Measurements from ENCODE around the gene PHF2.

PHF2 gene

DNA sequence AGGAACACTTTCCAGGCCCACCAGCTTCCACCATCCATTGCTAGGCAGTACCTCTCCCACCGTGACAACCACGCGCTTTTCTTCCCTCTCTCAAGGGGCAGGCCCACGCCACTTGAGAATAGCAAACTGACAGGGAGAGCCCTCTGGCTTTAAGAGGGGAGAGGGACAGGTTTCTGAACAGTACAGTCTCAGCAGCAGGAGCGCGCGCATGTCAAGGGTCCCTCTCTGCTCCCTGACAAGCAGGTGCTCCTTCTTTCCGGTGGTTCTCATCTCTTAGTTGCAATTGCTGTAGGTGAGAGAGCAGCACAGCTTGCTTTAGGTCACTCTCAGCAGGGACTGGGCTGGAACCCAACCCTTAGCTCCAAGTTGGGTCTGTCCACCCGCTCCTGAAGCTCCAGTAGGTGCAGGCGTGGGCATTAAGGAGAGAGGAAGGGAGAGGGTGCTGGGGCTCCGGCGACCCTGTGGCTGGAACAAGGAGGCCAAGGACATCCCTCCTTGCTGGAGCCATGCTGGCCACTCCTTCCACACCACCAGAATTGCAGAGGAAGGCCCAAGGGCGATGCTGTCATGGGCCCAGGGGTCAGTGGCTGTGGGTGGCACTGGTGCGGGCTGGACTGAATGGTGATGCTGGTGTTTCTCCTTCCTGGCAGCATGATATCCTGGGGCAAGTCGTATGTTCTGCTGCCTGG, 9.0 kb upstream of the PHF2 start:
- H3K79me2 ChIP-seq (ENCODE audit: insufficient read depth, low read depth): no peaks in the 10 kb centered on the region
- H3K4me1 ChIP-seq (ENCODE audit: low read depth, poor library complexity, severe bottlenecking): peaks cover 3% of the 10 kb centered on the region
- H2AFZ ChIP-seq (ENCODE audit: low read depth): peak overlapping the region; percentile 81; the same call in 1 of the 2 replicates
- H3K4me3 ChIP-seq (IDR thresholded peaks at IDR 0.05; ENCODE audit: insufficient read depth, low read depth, low read length): no peak overlapping the region
- no peaks in the 10 kb centered on the region for H4K20me1 ChIP-seq (ENCODE audit: insufficient read depth)
- H3K4me2 ChIP-seq: peak overlapping the region; percentile 79
- no peaks in the 10 kb centered on the region; the same call in 1 of the 2 replicates for H3K36me3 ChIP-seq (ENCODE audit: insufficient read depth)
- H3K27ac ChIP-seq: no peak overlapping the region; the same call in 1 of the 2 replicates
- H3K9ac ChIP-seq: peak overlapping the region; percentile 78; the same call in 1 of the 2 replicates
- no peaks in the 10 kb centered on the region for H3K27me3 ChIP-seq (ENCODE audit: insufficient read depth, low read depth)
- TF ChIP-seq, protein P1, sequence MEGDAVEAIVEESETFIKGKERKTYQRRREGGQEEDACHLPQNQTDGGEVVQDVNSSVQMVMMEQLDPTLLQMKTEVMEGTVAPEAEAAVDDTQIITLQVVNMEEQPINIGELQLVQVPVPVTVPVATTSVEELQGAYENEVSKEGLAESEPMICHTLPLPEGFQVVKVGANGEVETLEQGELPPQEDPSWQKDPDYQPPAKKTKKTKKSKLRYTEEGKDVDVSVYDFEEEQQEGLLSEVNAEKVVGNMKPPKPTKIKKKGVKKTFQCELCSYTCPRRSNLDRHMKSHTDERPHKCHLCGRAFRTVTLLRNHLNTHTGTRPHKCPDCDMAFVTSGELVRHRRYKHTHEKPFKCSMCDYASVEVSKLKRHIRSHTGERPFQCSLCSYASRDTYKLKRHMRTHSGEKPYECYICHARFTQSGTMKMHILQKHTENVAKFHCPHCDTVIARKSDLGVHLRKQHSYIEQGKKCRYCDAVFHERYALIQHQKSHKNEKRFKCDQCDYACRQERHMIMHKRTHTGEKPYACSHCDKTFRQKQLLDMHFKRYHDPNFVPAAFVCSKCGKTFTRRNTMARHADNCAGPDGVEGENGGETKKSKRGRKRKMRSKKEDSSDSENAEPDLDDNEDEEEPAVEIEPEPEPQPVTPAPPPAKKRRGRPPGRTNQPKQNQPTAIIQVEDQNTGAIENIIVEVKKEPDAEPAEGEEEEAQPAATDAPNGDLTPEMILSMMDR (conservative IDR thresholded peaks at IDR 0.05; ENCODE audit: low read depth, low read length): no peak

DNA sequence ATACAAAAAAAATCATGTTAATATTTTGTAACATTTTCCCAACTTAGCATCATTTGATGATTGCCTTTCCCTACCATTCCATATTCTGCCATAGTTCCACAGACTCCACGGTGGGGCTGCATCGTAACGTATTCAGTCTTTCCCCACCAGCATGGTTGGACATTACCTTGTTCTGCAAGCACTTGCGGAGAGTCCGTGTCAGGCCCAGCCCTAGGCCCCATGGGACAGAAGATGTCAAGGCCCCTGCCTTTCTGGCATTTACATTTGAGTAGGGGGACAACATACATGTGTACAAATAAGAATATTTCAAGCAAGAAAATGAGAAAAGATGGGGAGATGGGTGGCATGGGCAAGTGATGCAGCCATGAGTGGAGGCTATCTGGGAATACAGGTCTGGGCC, 8.2 kb upstream of the PHF2 start:
- Histone ChIP-seq H3K4me1 (ENCODE audit: low read depth, poor library complexity, severe bottlenecking) (peaks cover 3% of the 10 kb centered on the region), H3K4me2 (no peak overlapping the region), H3K4me3 (IDR thresholded peaks at IDR 0.05; ENCODE audit: insufficient read depth, low read depth, low read length) (no peak overlapping the region), H2AFZ (ENCODE audit: low read depth) (no peak overlapping the region), H3K27me3 (ENCODE audit: insufficient read depth, low read depth) (no peaks in the 10 kb centered on the region), H4K20me1 (ENCODE audit: insufficient read depth) (no peaks in the 10 kb centered on the region), H3K9ac (no peak overlapping the region), H3K27ac (no peak overlapping the region), H3K79me2 (ENCODE audit: insufficient read depth, low read depth) (no peaks in the 10 kb centered on the region), H3K36me3 (ENCODE audit: insufficient read depth) (no peaks in the 10 kb centered on the region)
- TF ChIP-seq, protein P1 (conservative IDR thresholded peaks at IDR 0.05; ENCODE audit: low read depth, low read length): no peak

DNA sequence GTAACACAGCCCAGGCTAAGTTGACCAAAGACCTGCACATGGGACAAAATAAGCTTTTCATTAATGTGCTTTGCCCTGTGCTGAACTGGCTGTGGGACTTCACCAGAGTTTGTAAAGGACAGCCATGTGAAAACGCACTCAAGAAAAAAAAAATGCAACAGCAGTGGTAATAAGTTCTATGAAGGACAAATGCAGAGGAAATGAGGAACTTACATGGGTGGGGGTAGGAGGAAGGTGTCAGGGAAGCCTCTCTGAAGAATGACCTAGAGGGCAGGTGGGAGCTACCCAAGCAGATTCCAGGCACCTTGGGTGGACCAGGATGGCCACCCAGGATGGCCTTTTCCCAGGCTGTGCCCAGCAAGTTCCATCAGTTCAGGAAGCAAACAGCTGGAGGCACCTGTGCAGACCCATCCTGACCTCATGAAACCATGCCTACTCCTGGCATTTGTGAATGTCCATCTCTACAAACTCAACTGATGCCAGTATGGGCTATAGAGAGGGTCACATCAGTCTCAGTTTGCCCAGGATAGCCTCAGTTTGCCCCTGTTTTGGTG, 6.7 kb upstream of the PHF2 start:
- Histone ChIP-seq H3K27me3 (ENCODE audit: insufficient read depth, low read depth) (no peaks in the 10 kb centered on the region), H3K4me3 (IDR thresholded peaks at IDR 0.05; ENCODE audit: insufficient read depth, low read depth, low read length) (no peak overlapping the region), H3K79me2 (ENCODE audit: insufficient read depth, low read depth) (no peaks in the 10 kb centered on the region), H4K20me1 (ENCODE audit: insufficient read depth) (no peaks in the 10 kb centered on the region), H3K9ac (no peak overlapping the region), H3K4me1 (ENCODE audit: low read depth, poor library complexity, severe bottlenecking) (peaks cover 3% of the 10 kb centered on the region), H3K36me3 (ENCODE audit: insufficient read depth) (no peaks in the 10 kb centered on the region), H3K4me2 (no peak overlapping the region), H3K27ac (no peak overlapping the region), H2AFZ (ENCODE audit: low read depth) (no peak overlapping the region)
- TF ChIP-seq, protein P1 (conservative IDR thresholded peaks at IDR 0.05; ENCODE audit: low read depth, low read length): no peak

DNA sequence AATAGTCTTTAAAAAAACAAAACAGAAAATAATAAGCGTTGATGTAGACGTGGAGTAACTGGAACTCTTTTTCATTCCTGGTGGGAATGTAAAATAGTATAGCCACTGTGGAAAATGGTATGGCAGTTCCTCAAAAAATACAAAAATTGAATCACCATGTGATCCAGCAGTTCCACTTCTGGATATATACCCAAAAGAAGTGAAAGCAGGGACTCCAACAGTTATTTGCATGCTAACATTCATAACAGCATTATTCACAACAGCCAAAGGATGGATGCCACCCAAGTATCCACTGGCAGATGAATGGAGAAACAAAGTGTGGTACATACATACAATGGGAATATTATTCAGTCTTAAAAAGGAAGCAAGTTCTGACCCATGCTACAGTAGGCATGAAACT, 4.2 kb upstream of the PHF2 start:
- H3K79me2 ChIP-seq (ENCODE audit: insufficient read depth, low read depth): 0 out of 2 replicates have a peak, but pooled peaks cover 4% of the 10 kb centered on the region
- TF ChIP-seq, protein P1 (conservative IDR thresholded peaks at IDR 0.05; ENCODE audit: low read depth, low read length): no peak
- H2AFZ ChIP-seq (ENCODE audit: low read depth): no peak overlapping the region
- H4K20me1 ChIP-seq (ENCODE audit: insufficient read depth): no peaks in the 10 kb centered on the region
- no peak overlapping the region for H3K9ac ChIP-seq
- no peak overlapping the region for H3K4me3 ChIP-seq (IDR thresholded peaks at IDR 0.05; ENCODE audit: insufficient read depth, low read depth, low read length)
- H3K27ac ChIP-seq: no peak overlapping the region
- no peaks in the 10 kb centered on the region for H3K36me3 ChIP-seq (ENCODE audit: insufficient read depth)
- H3K27me3 ChIP-seq (ENCODE audit: insufficient read depth, low read depth): no peaks in the 10 kb centered on the region
- peaks cover 5% of the 10 kb centered on the region for H3K4me1 ChIP-seq (ENCODE audit: low read depth, poor library complexity, severe bottlenecking)
- no peak overlapping the region for H3K4me2 ChIP-seq
